HT-29 (cell line): ENCODE data around the gene C10orf62. TPM values are rescaled to one million over a fixed set of nuclear protein-coding genes. Genes with fewer than 3 reads are reported as not detected.
A peak's percentile ranks its signal among the peaks of the same experiment; 100 is the strongest.
"Not testable (repeated sequence)": the region's sequence is repeated elsewhere in the genome, so short reads cannot be mapped to it uniquely, and the experiment has no call there.

ENCODE experiments used
- DNase-seq: peaks from one replicate; pipeline ENCODE4 v3.0.0-alpha.2; 2015; ENCODE audit warnings: low spot score
- total RNA-seq: library from RNA; depleted of rRNA; stranded (reverse); fragments of >200 nt; shearing (Covaris generic); gene quantifications from 2 replicates; pipeline ENCODE4 v1.2.3, GENCODE V29; 2014

The C10orf62 gene
- total RNA-seq, 1 experiment from 2014 or later, result not detected

DNA sequence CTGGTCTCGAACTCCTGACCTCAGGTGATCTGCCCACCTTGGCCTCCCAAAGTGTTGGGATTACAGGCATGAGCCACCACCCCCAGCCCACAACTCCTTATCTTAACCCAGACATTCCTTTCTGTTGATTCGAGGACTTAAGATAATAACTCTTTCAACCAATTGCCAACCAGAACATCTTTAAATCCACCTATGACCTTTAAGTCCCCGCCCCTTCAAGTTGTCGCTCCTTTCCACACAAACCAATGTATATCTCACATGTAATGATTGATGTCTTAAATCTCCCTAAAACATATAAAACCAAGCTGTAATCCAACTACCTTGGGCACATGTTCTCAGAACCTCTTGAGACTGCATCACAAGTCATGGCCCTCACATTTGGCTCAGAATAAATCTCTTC, 24.7 kb upstream of the C10orf62 start:
- DNase-seq, result no peak

DNA sequence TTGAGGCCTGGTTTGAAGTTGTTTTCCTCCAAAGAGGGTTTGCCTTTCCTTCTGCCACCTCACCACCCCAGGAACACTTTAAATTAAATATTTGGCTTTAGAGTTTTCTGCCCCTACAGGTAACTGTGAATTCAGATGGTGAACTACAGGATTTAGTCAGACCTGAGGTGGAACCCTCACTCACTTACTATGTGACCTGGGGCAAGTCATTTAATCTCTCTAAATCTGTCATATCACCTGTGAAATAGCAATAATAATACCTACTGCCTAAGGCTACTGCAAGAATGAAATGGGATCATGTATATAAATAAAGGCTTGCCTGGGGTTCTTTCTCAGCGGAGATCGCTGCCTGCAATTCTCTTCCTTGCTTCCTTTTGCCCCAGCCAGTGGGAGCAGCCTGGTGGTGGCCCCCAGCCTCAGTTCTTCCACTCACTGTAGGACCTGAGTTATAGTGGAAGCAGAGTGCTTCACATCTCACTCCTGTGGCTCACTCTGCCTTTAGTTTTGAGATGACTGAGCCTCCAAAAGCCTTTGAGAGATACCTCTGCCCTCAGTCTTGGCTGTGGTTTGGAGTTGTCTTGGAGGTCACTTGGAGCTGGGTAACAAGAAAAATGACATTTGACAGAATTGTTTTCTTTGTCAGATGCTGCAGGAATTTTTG, 23.1 kb upstream of the C10orf62 start:
- no peak for DNase-seq

DNA sequence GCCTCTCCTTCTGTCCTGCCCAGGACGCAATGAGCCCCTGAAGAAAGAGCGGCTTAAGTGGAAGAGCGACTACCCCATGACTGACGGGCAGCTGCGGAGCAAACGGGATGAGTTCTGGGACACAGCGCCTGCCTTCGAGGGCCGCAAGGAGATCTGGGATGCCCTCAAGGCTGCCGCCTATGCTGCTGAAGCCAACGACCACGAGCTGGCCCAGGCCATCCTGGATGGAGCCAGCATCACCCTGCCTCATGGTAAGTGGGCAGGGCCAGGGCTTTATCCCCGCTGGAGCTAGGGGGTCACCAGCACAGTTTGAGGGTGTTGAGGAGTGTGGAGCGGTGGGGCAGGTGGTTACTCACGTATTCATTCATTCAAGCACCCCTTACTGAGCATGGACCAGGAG, 21.6 kb upstream of the C10orf62 start:
- no peak for DNase-seq

DNA sequence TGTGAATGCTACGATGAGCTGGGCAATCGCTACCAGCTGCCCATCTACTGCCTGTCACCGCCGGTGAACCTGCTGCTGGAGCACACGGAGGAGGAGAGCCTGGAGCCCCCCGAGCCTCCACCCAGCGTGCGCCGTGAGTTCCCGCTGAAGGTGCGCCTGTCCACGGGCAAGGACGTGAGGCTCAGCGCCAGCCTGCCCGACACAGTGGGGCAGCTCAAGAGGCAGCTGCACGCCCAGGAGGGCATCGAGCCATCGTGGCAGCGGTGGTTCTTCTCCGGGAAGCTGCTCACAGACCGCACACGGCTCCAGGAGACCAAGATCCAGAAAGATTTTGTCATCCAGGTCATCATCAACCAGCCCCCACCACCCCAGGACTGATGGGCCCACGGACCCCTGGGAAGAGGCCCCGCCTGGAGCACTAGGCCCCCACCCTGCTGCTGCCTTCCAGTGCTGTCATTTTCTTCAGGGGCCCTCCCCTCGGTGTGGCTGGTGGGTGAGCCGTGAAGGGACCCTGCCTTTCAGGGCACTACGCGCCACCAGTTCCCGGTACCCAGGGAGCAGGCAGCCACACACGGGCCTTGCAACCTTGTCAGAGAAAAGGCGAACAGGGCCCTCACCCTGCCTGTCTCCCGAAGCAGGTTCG, 19.3 kb upstream of the C10orf62 start:
- no peak for DNase-seq

DNA sequence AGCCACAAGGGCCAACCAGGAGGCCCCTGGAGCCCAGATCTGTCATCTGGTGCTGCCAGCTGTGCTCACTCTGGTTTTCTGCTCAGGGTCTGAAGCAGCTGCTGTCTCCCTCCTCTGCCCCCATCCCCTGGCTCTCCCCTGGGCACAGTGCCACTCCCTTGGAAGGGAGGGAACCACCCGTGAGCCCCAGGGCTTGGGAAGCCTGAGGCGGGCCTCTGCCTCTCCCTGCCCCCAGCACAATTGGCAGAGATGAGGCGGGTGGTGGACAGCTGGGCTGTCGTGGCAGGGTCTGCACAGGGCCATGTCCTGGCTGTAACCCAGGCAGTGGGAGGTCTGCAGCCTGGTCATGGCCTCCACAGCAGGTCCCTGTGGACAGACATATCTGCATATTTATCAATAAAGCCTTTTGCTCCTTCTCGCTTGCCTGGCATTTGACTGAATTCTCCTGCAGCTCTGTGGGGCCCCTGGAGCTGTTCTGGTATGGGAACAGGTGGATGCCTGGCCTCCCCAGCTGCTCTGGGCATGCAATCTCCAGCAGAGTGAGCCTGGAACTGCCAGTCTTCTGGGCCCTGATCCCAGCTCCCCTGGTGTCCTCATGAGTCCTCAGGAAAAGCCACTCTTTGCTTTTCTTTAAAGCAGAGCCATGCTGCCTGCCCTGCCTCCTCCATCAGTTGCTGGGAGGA, 18.6 kb upstream of the C10orf62 start:
- no peak for DNase-seq

DNA sequence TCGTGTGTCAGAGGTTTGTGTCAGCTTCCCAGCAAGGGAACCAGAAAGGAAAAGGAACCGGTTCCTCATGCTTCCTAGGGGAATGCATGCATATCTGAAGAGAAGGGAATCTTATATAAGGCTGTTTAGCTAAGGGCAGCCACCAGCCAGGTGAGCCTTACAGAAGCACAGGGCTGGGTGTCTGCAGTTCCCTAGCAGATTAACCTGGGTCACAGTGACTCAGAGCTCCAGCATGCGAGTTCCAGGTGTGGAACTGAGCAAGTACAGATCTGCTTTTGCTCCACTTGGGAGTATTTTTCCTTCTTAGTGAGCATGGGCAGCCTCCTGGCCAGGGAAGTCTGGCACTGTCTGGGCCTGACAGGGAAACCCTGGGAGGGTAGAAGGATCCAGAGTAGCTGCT, 17.9 kb upstream of the C10orf62 start:
- peak; percentile 65 for DNase-seq

DNA sequence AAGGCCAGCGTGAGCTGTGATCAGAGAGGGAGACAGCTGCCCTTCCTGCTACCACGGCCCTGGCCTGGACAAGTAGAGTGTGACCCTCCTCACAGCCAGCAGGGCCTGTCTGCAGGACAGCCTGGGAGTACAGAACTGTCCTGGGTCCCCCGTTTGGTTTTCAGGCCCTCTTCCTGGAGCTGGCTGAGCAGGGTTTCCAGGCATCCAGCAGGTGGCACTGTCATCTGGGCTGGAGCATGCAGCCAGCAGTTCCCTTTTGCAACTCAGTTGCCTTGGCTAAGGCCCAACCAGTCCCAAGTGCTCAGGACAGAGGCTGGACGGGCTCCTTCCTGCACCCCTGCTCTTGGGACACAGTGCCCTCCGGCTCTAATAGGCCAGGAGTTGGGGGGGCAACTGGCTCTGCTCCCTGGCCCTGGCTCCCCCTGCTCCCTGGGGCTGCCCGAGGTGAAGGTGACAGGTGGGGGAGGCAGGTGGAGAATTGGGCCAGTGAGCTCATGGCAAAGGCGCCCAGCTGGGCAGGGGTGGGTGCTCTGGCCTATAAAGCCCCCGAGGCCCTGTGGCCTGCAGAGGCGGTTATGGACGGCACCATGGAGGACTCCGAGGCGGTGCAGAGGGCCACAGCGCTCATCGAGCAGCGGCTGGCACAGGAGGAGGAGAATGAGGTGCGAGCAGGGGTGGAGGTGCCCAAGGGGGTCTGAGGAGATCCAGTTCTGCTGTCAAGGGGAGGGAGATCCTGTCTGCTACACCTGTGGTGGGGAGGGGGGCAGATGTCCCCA, 17.1 kb upstream of the C10orf62 start, which contains the start of gene ANKRD2:
TSS of gene ANKRD2 (plus strand) at position 566 of the 776 bp plus-strand sequence. CDS start at position 576, 10 bp downstream.
- DNase-seq, result peak; percentile 75

DNA sequence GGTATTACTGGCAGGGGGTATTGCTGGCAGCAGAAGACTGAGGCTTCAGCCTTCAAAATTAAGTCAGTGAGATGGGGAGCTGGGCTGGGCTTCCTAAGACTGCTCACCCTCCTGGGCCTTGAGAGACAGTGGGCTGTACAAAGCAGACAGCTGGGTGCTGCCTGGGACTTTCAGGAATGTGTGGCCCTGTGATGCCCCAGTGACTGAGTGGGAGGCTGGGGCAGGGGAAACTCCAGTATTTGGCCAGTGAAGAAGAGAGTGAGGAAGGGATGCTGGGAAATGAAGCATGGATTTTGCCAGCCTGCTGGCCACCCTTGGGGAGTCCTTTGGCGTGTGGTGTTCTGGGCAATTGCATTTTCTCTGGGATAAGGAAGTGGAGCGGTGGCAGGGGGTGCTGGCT, 16.5 kb upstream of the C10orf62 start:
- no peak for DNase-seq

DNA sequence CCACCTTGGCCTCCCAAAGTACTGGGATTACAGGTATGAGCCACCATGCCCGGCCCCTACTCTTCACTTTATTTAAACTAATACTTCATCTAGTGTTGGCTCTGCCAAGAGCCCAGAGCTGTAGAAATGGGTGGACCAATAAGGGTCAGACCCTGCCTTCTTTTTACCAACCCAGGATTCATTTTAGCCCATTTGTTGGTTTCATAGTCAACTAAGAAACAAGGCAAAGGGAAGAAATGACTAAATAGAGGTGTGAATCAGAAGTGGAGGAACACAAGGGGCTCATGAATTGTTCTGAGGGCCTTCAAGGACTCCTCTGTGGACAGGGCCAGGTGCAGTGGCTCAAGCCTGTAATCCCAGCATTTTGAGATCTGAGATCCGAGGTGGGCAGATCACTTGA, 15.8 kb upstream of the C10orf62 start:
- DNase-seq, result no peak

DNA sequence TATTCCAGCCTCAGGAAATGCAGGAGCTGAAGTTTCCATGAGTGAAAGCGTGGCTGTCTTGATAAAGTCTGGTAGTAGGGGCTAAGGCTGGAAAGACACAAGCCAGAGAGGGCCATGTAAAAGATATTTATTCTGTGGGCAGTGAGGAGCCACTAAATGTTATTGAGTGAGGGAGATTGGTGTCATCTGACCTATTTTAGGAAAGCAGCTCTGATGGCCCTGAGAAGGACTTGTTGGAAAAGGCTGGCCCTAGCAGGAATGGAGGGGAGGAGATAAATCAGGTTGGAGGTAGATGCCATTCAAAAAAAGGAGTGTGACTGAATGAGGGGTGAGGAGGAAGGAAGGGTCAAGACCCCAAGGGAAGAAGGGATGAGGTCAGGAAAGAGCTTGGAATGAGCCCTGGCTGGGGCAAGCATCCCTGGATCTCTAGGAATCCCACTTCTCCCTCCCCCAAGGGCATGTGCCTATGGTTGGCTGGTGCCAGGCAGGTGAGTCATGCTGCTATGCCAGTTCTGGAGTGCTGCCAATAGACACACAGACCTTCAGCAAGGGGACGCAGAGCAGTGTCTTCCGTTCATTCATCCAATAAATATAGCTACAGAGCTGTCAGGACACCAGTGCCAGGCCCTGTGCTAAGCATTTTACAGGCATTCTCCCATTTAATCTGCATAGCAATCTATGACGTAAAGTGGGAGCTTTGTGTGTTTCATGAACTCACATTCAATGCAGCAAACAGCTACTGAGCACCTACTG, 15.0 kb upstream of the C10orf62 start:
- peak; percentile 96 for DNase-seq

DNA sequence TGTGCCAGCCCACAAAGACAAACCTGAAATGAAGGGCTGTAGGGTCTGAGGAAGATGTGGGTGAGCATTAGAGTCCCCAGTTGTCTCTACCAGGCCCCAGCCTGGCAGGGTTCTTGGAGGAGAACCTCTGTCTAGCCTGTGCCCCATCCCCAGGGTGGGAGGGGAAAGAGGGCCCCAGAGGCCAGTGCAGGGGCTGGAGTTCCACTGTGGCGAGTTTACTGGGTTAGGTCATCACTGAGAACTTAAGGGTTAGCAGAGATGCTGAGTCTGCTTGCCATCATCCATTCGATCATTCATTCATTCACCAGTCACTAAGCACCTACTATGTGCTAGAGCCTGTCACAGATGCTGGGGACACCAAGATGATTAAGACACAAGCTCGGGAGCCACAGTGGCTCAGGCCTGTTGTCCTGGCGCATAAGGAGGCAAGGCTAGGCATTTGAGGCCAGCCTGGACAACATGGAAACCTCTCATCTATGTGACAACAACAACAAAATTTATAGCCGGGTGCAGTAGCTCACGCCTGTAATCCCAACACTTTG, 14.3 kb upstream of the C10orf62 start:
- DNase-seq, result no peak

DNA sequence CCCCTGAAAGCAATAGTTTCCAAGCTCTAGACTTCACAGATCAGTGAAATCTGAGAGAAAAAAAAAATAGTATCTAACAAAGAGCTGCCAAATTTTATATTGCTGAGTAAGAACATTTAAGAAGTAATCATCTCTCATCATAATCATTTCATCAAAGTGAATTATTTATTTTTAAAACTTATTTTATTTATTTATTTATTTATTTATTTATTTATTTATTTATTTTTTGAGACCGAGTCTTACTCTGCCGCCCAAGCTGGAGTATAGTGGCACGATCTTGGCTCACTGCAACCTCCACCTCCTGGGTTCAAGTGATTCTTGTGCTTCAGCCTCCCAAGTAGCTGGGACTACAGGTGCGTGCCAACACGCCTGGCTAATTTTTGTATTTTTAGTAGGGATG, 13.0 kb upstream of the C10orf62 start:
- not testable (repeated sequence) for DNase-seq

DNA sequence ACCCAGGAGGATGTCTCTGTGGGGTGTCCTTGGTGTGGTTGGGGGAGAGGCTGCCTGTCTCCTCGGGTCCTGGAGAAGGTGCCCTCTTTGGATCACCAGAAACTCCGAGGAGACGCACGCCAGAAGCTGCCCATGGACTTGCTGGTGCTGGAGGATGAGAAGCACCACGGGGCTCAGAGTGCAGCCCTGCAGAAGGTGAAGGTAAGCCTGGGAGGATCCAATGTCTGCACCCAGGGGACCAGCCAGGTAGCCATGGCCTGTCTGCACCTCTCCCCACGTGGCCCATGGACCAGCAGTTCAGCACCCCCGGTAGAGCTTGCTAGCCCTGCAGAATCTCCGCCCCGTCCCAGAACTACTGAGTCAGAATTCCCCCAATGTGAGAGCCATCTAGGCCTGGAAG, 11.8 kb upstream of the C10orf62 start:
- no peak for DNase-seq

DNA sequence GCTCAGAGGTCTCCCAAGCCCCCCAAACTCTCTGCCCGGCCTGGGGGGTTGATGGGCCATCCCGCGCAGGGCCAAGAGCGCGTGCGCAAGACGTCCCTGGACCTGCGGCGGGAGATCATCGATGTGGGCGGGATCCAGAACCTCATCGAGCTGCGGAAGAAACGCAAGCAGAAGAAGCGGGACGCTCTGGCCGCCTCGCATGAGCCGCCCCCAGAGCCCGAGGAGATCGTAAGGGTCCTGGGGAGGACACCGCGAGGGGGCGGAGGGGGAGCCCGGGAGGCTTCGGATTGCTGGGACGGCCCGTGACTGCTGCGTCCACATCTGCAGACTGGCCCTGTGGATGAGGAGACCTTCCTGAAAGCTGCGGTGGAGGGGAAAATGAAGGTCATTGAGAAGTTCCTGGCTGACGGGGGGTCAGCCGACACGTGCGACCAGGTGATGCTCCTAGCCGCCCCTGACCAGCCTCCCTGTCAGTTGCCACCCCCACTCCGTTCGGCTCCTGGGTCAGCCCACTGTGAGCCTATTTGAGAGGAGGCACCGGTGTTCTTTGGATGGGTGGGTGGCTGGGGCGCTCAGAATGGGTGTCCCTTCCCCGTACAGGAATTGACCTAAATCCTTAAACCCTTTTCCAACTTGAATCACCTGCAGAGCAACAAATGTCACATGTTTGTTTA, 11.2 kb upstream of the C10orf62 start:
- no peak for DNase-seq

DNA sequence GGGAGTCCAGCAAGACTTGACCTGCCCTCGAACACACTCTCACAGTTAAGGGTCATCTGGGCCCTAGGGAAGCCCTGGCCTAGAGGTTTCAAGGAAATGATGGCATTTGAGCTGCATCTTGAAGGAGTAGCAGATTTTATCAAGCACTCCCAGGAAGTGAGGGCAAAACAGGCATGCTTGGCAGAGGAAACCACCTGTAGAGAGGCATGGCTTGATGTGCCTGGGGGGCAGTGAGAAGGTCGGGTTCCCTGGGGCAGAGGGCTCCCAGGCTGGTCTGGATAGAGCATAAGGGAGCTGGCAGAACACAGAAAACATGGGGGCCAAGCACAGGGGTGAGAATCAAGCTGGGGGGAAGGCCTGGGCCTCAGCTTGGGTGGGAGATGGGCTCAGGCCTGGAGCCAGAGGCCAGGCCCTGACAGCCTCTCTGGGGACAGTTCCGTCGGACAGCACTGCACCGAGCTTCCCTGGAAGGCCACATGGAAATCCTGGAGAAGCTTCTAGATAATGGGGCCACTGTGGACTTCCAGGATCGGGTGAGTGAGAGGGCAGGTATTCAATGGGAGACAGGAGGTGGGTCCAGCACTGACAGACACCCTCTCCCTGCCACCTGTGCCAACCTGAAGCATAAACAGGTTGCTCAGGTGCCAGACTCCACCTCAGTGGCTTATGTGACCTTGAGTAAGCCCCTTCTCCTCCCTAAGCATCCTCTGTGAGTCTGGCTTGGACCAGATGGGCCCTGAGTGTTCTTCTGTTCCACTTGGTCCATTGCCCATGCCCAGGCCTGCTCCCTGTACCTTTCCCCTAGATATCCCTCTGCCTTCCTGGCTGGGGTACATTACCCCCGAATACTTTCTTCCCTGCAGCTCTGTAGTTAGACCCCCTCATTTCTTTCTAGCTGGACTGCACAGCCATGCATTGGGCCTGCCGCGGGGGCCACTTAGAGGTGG, 8.8 kb upstream of the C10orf62 start:
- DNase-seq, result no peak

DNA sequence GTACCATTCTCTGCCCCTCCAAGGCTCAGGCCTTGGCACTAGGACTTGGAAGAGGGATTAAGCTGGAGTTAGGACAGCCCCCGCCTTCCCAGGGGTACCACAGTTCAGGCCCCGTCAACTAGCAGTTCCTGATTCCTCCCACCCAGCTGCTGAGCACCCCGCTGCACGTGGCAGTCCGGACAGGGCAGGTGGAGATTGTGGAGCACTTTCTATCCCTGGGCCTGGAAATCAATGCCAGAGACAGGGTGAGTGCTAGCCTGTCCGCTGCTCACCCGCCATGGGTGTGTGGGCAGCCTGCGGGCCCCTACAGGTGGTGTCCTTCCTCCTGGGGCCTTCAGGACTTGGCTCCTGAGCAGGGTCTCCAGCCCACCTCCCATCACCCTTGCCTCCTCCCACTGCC, 7.4 kb upstream of the C10orf62 start:
- no peak for DNase-seq

DNA sequence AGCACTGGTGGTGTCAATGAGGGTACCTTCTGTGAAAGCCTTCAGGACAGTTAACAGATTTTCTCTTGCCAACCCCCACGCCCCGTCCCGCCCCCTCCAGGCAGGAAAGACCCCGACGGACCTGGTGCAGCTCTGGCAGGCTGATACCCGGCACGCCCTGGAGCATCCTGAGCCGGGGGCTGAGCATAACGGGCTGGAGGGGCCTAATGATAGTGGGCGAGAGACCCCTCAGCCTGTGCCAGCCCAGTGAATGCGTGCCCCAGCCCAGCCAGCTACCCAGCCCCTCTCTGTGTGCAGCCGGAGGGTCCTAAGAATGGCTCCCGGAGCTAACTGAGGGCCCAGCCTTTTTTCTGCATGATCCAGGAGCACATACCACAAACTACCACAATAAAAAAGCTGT, 6.0 kb upstream of the C10orf62 start:
- DNase-seq, result no peak

DNA sequence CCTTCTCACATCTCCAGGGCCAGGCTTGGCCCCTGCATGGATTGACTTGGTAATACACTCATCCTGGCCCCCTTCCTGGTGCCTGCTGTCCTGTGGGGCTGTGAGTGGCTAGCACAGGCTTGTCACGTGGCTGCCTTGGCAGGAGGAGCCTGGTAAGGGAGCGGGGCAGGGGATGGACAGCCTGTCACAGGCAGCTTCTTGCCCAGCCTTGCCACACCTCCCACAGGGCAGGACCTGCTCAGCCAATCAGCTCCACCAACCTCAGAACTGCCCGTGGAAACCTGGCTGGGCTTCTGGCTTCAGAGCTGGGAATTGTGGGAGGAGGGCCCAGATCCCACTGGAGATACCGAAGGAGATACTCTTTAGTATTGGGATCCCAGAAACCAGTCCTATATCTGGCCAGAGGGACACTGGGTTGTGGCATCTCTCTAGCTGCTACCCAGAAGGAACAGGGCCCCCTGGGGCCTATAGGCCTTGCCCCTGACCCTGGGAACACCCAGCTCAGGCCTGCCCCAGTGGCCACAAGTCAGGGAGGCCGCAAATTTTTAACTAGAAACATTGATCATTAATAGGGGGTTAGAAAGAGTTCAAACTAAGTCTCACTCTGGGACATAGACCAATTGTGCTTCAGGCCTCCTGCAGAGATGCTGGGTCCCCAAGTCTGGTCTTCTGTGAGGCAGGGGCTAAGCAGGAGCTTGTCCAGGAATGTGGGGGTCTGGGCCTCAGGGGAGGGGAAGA, 5.3 kb upstream of the C10orf62 start, which contains the start of gene HOGA1:
TSS of gene HOGA1 (plus strand) at position 330 of the 738 bp plus-strand sequence. CDS start at position 645, 315 bp downstream.
- DNase-seq, result peak; percentile 58
